Hepatocyte (in vitro differentiated cells): Measurements from ENCODE around the gene GGNBP2. TPM values are rescaled to one million over a fixed set of nuclear protein-coding genes. Genes with fewer than 3 reads are reported as not detected.

Experiments
- DNase-seq: peaks from one replicate; pipeline ENCODE4 v3.0.0-alpha.2; 2016; ENCODE audit warnings: low spot score
- H2AFZ ChIP-seq: fragments of 200-600 bp; sonication (generic); 2 replicates; pipeline ENCODE4 v1.6.0; 2016; ENCODE audit warnings: antibody characterized with exemption, mild to moderate bottlenecking
- H3K27ac ChIP-seq: fragments of 200-600 bp; sonication (generic); 2 replicates; pipeline ENCODE4 v1.5.1; 2016; ENCODE audit warnings: mild to moderate bottlenecking
- H3K27me3 ChIP-seq: fragments of 200-600 bp; sonication (generic); 2 replicates; pipeline ENCODE4 v1.6.1; 2016
- H3K36me3 ChIP-seq: fragments of 200-600 bp; sonication (generic); replicated peaks from 2 replicates; pipeline ENCODE4 v1.5.1; 2016; ENCODE audit warnings: low read depth; ENCODE audit not compliant: insufficient read depth
- H3K4me1 ChIP-seq: fragments of 200-600 bp; sonication (generic); 2 replicates; pipeline ENCODE4 v1.5.1; 2016; ENCODE audit warnings: mild to moderate bottlenecking, moderate library complexity; ENCODE audit not compliant: insufficient read depth
- H3K4me2 ChIP-seq: fragments of 200-600 bp; sonication (generic); 2 replicates; pipeline ENCODE4 v1.6.0; 2016
- H3K4me3 ChIP-seq: fragments of 200-600 bp; sonication (generic); 2 replicates; pipeline ENCODE4 v1.5.1; 2016; ENCODE audit warnings: mild to moderate bottlenecking
- H3K79me2 ChIP-seq: fragments of 200-600 bp; sonication (generic); 2 replicates; pipeline ENCODE4 v1.6.0; 2017; ENCODE audit warnings: mild to moderate bottlenecking
- H3K9me2 ChIP-seq: fragments of 200-600 bp; sonication (generic); replicated peaks from 2 replicates; pipeline ENCODE4 v1.6.0; 2017; ENCODE audit warnings: mild to moderate bottlenecking; ENCODE audit not compliant: insufficient read depth
- H3K9me3 ChIP-seq: fragments of 200-600 bp; sonication (generic); 2 replicates; pipeline ENCODE4 v1.5.1; 2016; ENCODE audit warnings: low read depth, mild to moderate bottlenecking
- H4K20me1 ChIP-seq: fragments of 200-600 bp; sonication (generic); 2 replicates; pipeline ENCODE4 v1.6.0; 2016; ENCODE audit warnings: mild to moderate bottlenecking; ENCODE audit not compliant: insufficient read depth, poor library complexity, severe bottlenecking
- EZH2 ChIP-seq: fragments of 200-600 bp; sonication (generic); IDR thresholded peaks from 2 replicates; pipeline ENCODE4 v1.6.1; 2016; ENCODE audit warnings: antibody characterized with exemption, mild to moderate bottlenecking, borderline replicate concordance
- EZH2phosphoT487 ChIP-seq: fragments of 200-600 bp; sonication (generic); IDR thresholded peaks from one replicate; pipeline ENCODE4 v1.6.1; 2018; ENCODE audit warnings: antibody characterized with exemption, mild to moderate bottlenecking, low read depth, moderate library complexity; ENCODE audit not compliant: unreplicated experiment, severe bottlenecking
- whole genome bisulfite sequencing: methylation state at CpG from one replicate; pipeline ENCODE4 v1.1.6; 2016; ENCODE audit warnings: low lambda C conversion rate; ENCODE audit errors: missing lambda C conversion rate; 5-methylcytosine and 5-hydroxymethylcytosine counted together
- polyA plus RNA-seq: library from polyadenylated mRNA; unstranded; fragments of >200 nt; fragmentation: Nextera tagmentation; extraction: Ambion mirVana; gene quantifications from 2 replicates; pipeline ENCODE4 v1.2.1, GENCODE V29; 2016
- total RNA-seq: library from RNA; depleted of rRNA; stranded (reverse); fragments of >200 nt; gene quantifications from 2 replicates; pipeline ENCODE4 v1.2.3, GENCODE V29; 2014
- TF ChIP-seq, protein P1 (sequence below): fragments of 200-600 bp; sonication (generic); IDR thresholded peaks from 2 replicates; pipeline ENCODE4 v1.5.1; 2016; ENCODE audit warnings: antibody characterized with exemption, mild to moderate bottlenecking; ENCODE audit not compliant: poor library complexity

The GGNBP2 gene
- total and polyA plus RNA-seq, 2 experiments from 2014 or later: 52.2 to 79.9 TPM

GRCh38 chr17:36504156-36504545 is 40.6 kb upstream of the GGNBP2 start:
- DNase-seq: no peak
- TF ChIP-seq EZH2 (no peak), EZH2phosphoT487 (no peak)
- TF ChIP-seq, protein P1, sequence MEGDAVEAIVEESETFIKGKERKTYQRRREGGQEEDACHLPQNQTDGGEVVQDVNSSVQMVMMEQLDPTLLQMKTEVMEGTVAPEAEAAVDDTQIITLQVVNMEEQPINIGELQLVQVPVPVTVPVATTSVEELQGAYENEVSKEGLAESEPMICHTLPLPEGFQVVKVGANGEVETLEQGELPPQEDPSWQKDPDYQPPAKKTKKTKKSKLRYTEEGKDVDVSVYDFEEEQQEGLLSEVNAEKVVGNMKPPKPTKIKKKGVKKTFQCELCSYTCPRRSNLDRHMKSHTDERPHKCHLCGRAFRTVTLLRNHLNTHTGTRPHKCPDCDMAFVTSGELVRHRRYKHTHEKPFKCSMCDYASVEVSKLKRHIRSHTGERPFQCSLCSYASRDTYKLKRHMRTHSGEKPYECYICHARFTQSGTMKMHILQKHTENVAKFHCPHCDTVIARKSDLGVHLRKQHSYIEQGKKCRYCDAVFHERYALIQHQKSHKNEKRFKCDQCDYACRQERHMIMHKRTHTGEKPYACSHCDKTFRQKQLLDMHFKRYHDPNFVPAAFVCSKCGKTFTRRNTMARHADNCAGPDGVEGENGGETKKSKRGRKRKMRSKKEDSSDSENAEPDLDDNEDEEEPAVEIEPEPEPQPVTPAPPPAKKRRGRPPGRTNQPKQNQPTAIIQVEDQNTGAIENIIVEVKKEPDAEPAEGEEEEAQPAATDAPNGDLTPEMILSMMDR: no peak
- H3K9me3 ChIP-seq: no peaks in the 10 kb centered on the region
- no peak overlapping the region for H3K4me2 ChIP-seq
- no peaks in the 10 kb centered on the region for H3K9me2 ChIP-seq
- no peak overlapping the region for H3K27ac ChIP-seq
- H3K27me3 ChIP-seq: no peaks in the 10 kb centered on the region
- H2AFZ ChIP-seq: no peak overlapping the region
- H4K20me1 ChIP-seq: no peaks in the 10 kb centered on the region
- no peaks in the 10 kb centered on the region for H3K4me1 ChIP-seq
- 99% methylated on average over 5 of the region's 5 CpGs for WGBS
- no peaks in the 10 kb centered on the region for H3K79me2 ChIP-seq
- no peaks in the 10 kb centered on the region for H3K36me3 ChIP-seq
- no peak overlapping the region for H3K4me3 ChIP-seq

DNA sequence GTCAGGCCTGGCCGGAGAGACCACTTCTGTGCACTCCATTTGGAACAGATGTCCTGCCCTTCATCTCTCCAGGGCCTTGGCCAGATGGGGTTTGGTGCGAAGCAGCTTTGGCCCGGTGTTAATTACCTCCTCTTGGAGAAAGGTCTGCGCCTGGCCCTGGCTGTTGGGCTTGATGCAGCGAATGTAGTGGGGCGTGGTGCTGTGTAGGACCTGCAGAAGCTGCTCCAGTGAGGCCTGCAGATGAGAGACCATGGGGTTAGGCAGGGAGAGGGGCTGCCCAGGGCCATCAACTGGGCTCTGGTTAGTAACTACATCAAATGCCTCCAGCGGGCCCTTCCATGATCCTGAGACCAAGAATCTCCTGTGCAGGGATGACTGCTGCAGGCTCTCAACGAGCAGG is 39.5 kb upstream of the GGNBP2 start:
- DNase-seq: no peak
- no peaks in the 10 kb centered on the region for H3K36me3 ChIP-seq
- H3K4me2 ChIP-seq: no peak overlapping the region
- no peak overlapping the region for H3K4me3 ChIP-seq
- 96% methylated on average over 8 of the region's 8 CpGs for WGBS
- no peaks in the 10 kb centered on the region for H3K79me2 ChIP-seq
- no peaks in the 10 kb centered on the region for H4K20me1 ChIP-seq
- TF ChIP-seq, protein P1: no peak
- TF ChIP-seq EZH2: no peak
- TF ChIP-seq EZH2phosphoT487: no peak
- no peaks in the 10 kb centered on the region for H3K9me2 ChIP-seq
- no peak overlapping the region for H3K27ac ChIP-seq
- H3K9me3 ChIP-seq: no peaks in the 10 kb centered on the region
- H3K4me1 ChIP-seq: no peaks in the 10 kb centered on the region
- H2AFZ ChIP-seq: no peak overlapping the region
- no peaks in the 10 kb centered on the region for H3K27me3 ChIP-seq

DNA sequence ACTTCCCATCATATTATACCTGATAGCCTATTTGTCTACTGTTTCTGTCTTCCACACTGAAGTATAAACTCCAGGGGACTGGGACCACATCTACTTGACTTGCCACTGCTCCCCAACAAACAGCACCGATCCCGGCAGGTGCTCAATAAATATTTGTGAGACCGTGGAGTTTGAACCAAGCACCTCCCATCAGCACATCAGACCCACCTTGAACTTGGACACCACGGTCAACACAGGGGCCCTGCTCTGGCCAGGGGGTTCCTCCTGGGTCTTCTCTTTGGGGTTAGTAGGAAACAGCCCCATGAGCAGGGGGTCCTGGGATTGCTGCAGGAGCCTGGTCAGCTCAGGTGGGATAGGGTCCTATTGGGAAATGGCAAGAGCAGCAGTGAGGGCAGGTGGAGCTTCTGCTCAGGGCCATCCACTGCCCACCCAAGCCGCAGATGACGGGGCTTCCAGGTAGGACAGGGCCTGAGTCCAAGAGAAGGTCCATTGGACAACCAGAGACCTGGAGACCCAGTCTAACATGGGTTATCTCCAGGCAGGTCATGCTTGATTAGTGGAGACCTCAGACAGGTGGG is 38.4 kb upstream of the GGNBP2 start:
- DNase-seq: no peak
- H2AFZ ChIP-seq: no peak overlapping the region
- no peak overlapping the region for H3K4me2 ChIP-seq
- 82% methylated on average over 6 of the region's 6 CpGs for WGBS
- H3K4me3 ChIP-seq: no peak overlapping the region
- H3K27ac ChIP-seq: no peak overlapping the region
- TF ChIP-seq, protein P1: no peak
- TF ChIP-seq EZH2phosphoT487: no peak
- TF ChIP-seq EZH2: no peak
- H3K9me2 ChIP-seq: no peaks in the 10 kb centered on the region
- H3K27me3 ChIP-seq: no peaks in the 10 kb centered on the region
- H4K20me1 ChIP-seq: no peaks in the 10 kb centered on the region
- no peaks in the 10 kb centered on the region for H3K4me1 ChIP-seq
- no peaks in the 10 kb centered on the region for H3K36me3 ChIP-seq
- H3K9me3 ChIP-seq: no peaks in the 10 kb centered on the region
- no peaks in the 10 kb centered on the region for H3K79me2 ChIP-seq
